Retinal pigment epithelial cell (primary cell): ENCODE data around the gene RNF43.

Experiments used
- DNase-seq: peaks from one replicate; pipeline ENCODE4 v3.0.0-alpha.2; 2010; ENCODE audit warnings: low read depth
- H3K4me3 ChIP-seq: 2 replicates; pipeline ENCODE4 v1.5.1; 2011; ENCODE audit warnings: mild to moderate bottlenecking, low read length, control low read depth, moderate library complexity
- CTCF ChIP-seq: conservative IDR thresholded peaks from 2 replicates; pipeline ENCODE4 v1.5.1; 2011; ENCODE audit warnings: low read depth, low read length, control low read depth, inconsistent platforms

The RNF43 gene

GRCh38 chr17:58410714-58411407 is 6.5 kb downstream of the RNF43 start:
- H3K4me3 ChIP-seq = no peak overlapping the region
- DNase-seq = no peak
- no peak for TF ChIP-seq CTCF

GRCh38 chr17:58409432-58409831 is 7.9 kb downstream of the RNF43 start:
- TF ChIP-seq CTCF = no peak
- no peak for DNase-seq
- H3K4me3 ChIP-seq = no peak overlapping the region

- no peak for TF ChIP-seq CTCF
- DNase-seq = no peak
- H3K4me3 ChIP-seq = no peak overlapping the region
Observed at GRCh38 chr17:58403311-58403710, 14.0 kb downstream of the RNF43 start.

GRCh38 chr17:58402679-58403078 is 14.7 kb downstream of the RNF43 start:
- H3K4me3 ChIP-seq = no peak overlapping the region
- TF ChIP-seq CTCF = no peak

GRCh38 chr17:58402047-58402446 is 15.3 kb downstream of the RNF43 start:
- TF ChIP-seq CTCF = no peak
- no peak for DNase-seq
- no peak overlapping the region for H3K4me3 ChIP-seq

More at GRCh38 chr17:58402679-58403078, 14.7 kb downstream of the RNF43 start:
- no peak for DNase-seq

GRCh38 chr17:58401287-58401686 is 16.0 kb downstream of the RNF43 start:
- no peak overlapping the region for H3K4me3 ChIP-seq
- DNase-seq = no peak
- TF ChIP-seq CTCF = no peak

- no peak for DNase-seq
- no peak for TF ChIP-seq CTCF
- no peak overlapping the region for H3K4me3 ChIP-seq
Observed at GRCh38 chr17:58400826-58401225, 16.5 kb downstream of the RNF43 start.
